ENCODE measurements around the gene DDX4.

GRCh38 chr5:55864606-55865541 lies 127.0 kb downstream of the DDX4 start:
- no peak for TF ChIP-seq CTCF (IDR thresholded peaks at IDR 0.05)
- no peak for TF ChIP-seq POLR2A (IDR thresholded peaks at IDR 0.05)

Measured in thyroid gland (tissue), 4 donors.